SK-N-SH treated with all-trans-retinoic acid at 6 μM for 48 hours (cell line): Measurements from ENCODE around the gene STUM.

Experiments used
- CSRNP3 ChIP-seq: fragments of 250-450 bp; sonication (Bioruptor Pico); IDR thresholded peaks from 2 replicates; pipeline ENCODE4 v1.5.1; 2021; ENCODE audit warnings: mild to moderate bottlenecking, moderate library complexity
- TSHZ2 ChIP-seq: fragments of 250-450 bp; sonication (Bioruptor Pico); IDR thresholded peaks from 2 replicates; pipeline ENCODE4 v1.5.0; 2020; ENCODE audit warnings: mild to moderate bottlenecking, moderate library complexity
- ZC3H10 ChIP-seq: fragments of 250-450 bp; sonication (Bioruptor Pico); IDR thresholded peaks from 2 replicates; pipeline ENCODE4 v1.5.1; 2021; ENCODE audit warnings: mild to moderate bottlenecking, moderate library complexity

DNA sequence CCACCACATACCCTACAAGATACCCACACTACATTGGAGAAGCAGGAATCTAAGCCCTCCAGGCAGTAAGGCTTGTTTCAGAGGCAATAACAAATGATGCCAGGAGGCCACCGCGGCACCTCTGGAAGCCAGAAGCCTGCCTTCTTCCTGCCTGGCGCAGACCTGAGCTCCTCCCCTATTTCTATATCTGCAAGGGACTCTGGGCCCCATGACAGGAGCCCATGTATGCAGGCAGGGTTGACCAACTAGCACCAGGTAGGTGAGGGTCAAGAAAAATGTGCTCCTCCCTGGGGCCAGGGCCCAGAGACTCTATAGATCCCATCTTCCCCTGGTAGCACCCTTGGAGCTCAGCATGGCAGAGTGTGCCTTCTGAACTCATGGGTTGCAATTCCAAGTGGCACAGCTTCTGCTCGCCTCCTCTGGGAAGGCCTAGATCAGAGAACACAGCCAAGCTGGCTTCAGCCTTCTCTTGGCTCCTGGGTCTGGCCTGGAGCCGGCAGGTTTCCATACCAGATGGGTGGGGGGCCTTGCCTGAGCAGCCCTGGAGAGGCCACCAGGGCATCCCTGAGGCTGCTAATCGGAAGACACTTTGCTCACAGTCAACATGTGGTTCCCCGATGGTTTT, 85.1 kb downstream of the STUM start:
- TF ChIP-seq TSHZ2 (no peak), ZC3H10 (CRISPR knock-in tag) (no peak), CSRNP3 (no peak)
